C4-2B (cell line): ENCODE data around the gene CMAS.
"Not testable (repeated sequence)": the region's sequence is repeated elsewhere in the genome, so short reads cannot be mapped to it uniquely, and the experiment has no call there.

Experiments used
- H3K27ac ChIP-seq: fragments of 450-650 bp; 2 replicates; pipeline ENCODE4 v1.5.1; 2017
- CTCF ChIP-seq: fragments of 450-650 bp; conservative IDR thresholded peaks from 2 replicates; pipeline ENCODE4 v1.5.1; 2017; ENCODE audit warnings: mild to moderate bottlenecking
- ZFX ChIP-seq: fragments of 450-650 bp; IDR thresholded peaks from 2 replicates; pipeline ENCODE4 v1.6.1; 2017

Gene CMAS

GRCh38 chr12:22047494-22047893 is 1.5 kb downstream of the CMAS start:
- H3K27ac ChIP-seq: no peak overlapping the region
- TF ChIP-seq ZFX (no peak), CTCF (no peak)

- TF ChIP-seq CTCF: no peak
- TF ChIP-seq ZFX: no peak
- no peak overlapping the region for H3K27ac ChIP-seq
Measured at GRCh38 chr12:22048351-22049041, 2.5 kb downstream of the CMAS start.

GRCh38 chr12:22050078-22050477 is 4.1 kb downstream of the CMAS start:
- H3K27ac ChIP-seq: no peak overlapping the region
- TF ChIP-seq CTCF (no peak), ZFX (no peak)

GRCh38 chr12:22051114-22051698 is 5.2 kb downstream of the CMAS start:
- no peak for TF ChIP-seq ZFX
- no peak for TF ChIP-seq CTCF
- no peak overlapping the region for H3K27ac ChIP-seq

- H3K27ac ChIP-seq: not testable (repeated sequence)
Measured at GRCh38 chr12:22052994-22053393, 7.0 kb downstream of the CMAS start.

GRCh38 chr12:22054155-22054554 is 8.1 kb downstream of the CMAS start:
- no peak overlapping the region for H3K27ac ChIP-seq
- no peak for TF ChIP-seq ZFX
- TF ChIP-seq CTCF: no peak

GRCh38 chr12:22056607-22057006 is 10.6 kb downstream of the CMAS start:
- TF ChIP-seq CTCF: no peak
- no peak for TF ChIP-seq ZFX
- H3K27ac ChIP-seq: no peak overlapping the region
